ENCODE measurements around the gene USP5.

USP5 gene

DNA sequence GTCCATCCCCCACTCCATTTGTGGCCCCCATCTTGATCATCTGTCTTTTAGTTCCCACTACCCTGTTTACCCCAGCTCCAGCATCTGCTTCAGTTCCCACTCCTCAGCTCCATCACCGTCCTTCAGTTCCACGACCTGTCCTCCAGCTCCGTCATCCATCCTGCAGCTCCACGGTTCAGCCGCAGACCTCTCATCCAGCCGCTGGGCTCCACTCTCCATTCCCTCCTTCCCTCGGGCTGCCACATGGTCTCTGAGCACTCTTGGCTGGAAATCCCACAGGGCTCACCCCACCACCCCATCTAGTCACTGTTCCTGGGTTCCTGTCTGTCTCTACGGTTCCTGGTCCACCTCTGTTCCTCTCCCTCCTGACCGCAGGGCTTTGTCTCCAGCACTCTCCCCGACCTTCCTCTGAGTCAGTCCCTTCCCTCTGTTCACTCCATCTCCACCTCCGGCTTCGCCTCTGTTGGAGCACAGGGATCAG lies 27.0 kb upstream of the USP5 start:
- no peak for DNase-seq (ENCODE audit: low read depth)
- H3K4me3 ChIP-seq (ENCODE audit: low read depth, low read length): no peak overlapping the region
- no peak for TF ChIP-seq MYC (IDR thresholded peaks at IDR 0.05; ENCODE audit: low read depth, low read length)

DNA sequence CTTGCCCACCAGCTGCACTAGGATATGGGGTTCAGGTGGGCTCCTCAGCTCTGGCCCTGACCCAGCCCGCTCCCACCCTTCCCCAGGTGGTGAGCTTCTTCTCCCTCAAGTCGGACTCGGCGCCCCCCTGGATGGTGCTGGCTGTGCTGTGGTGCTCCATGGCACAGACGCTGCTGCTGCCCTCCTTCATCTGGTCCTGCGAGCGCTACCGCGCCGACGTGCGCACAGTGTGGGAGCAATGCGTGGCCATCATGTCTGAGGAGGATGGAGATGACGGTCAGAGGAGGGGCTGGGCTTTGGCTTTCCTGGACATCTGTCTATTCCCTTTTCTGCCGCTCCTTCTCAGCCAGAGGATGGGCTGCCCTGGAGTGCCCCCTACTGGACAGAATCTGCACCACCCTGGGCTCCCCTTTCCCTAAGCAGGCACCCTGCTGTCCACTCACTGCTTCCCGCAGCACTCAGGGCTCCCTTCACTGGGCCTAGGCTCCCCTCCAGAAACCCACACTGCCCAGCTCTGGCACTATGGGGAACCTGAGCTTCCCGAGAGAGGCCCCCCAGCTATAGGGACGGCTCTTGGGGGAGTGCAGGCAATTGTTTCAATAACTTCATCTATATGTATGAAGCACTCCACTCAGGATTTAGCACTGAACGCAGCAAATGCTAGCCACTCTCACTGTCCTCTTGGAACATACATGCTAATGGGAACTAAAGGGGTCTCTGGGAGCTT lies 26.4 kb upstream of the USP5 start:
- peak; percentile 81 for DNase-seq (ENCODE audit: low read depth)
- no peak overlapping the region for H3K4me3 ChIP-seq (ENCODE audit: low read depth, low read length)
- TF ChIP-seq MYC (IDR thresholded peaks at IDR 0.05; ENCODE audit: low read depth, low read length) (peak; percentile 69), POLR2A (IDR thresholded peaks at IDR 0.05; ENCODE audit: extremely low read depth, insufficient read length) (no peak)
- TF ChIP-seq, protein P1, sequence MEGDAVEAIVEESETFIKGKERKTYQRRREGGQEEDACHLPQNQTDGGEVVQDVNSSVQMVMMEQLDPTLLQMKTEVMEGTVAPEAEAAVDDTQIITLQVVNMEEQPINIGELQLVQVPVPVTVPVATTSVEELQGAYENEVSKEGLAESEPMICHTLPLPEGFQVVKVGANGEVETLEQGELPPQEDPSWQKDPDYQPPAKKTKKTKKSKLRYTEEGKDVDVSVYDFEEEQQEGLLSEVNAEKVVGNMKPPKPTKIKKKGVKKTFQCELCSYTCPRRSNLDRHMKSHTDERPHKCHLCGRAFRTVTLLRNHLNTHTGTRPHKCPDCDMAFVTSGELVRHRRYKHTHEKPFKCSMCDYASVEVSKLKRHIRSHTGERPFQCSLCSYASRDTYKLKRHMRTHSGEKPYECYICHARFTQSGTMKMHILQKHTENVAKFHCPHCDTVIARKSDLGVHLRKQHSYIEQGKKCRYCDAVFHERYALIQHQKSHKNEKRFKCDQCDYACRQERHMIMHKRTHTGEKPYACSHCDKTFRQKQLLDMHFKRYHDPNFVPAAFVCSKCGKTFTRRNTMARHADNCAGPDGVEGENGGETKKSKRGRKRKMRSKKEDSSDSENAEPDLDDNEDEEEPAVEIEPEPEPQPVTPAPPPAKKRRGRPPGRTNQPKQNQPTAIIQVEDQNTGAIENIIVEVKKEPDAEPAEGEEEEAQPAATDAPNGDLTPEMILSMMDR (IDR thresholded peaks at IDR 0.05; ENCODE audit: low read depth, low read length): peak; percentile 89
- TF ChIP-seq, protein P2, sequence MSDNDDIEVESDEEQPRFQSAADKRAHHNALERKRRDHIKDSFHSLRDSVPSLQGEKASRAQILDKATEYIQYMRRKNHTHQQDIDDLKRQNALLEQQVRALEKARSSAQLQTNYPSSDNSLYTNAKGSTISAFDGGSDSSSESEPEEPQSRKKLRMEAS (IDR thresholded peaks at IDR 0.05; ENCODE audit: low read depth, low read length): 0 out of 2 replicates have a peak, but pooled peaks have one; percentile 11

DNA sequence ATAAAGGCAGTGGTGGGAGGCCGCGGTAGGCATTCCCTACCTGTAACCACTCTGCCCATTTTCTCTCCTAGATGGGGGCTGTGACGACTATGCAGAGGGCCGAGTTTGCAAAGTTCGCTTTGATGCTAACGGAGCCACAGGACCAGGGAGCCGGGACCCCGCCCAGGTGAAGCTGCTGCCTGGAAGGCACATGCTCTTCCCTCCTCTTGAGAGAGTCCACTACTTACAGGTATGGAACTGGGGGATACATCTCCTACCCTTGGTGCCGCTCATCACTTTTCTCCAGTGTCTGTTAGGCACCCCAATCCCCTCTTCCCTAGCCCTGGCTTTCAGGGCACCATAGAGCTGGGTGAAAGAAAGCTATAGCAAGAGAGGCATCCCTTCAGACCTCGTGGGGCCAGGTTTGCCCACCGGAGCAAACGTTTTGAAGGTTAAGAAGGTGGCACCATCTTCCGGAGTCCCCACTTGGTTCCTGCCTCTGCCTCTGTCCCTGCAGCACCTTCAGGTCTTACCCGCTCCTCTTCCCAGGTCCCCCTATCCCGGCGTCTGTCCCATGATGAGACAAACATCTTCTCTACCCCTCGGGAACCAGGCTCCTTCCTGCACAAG lies 25.7 kb upstream of the USP5 start:
- H3K4me3 ChIP-seq (ENCODE audit: low read depth, low read length): no peak overlapping the region
- TF ChIP-seq POLR2A (IDR thresholded peaks at IDR 0.05; ENCODE audit: extremely low read depth, insufficient read length) (no peak), MYC (IDR thresholded peaks at IDR 0.05; ENCODE audit: low read depth, low read length) (no peak)
- TF ChIP-seq, protein P2 (IDR thresholded peaks at IDR 0.05; ENCODE audit: low read depth, low read length): no peak
- TF ChIP-seq, protein P1 (IDR thresholded peaks at IDR 0.05; ENCODE audit: low read depth, low read length): no peak
- no peak for DNase-seq (ENCODE audit: low read depth)

DNA sequence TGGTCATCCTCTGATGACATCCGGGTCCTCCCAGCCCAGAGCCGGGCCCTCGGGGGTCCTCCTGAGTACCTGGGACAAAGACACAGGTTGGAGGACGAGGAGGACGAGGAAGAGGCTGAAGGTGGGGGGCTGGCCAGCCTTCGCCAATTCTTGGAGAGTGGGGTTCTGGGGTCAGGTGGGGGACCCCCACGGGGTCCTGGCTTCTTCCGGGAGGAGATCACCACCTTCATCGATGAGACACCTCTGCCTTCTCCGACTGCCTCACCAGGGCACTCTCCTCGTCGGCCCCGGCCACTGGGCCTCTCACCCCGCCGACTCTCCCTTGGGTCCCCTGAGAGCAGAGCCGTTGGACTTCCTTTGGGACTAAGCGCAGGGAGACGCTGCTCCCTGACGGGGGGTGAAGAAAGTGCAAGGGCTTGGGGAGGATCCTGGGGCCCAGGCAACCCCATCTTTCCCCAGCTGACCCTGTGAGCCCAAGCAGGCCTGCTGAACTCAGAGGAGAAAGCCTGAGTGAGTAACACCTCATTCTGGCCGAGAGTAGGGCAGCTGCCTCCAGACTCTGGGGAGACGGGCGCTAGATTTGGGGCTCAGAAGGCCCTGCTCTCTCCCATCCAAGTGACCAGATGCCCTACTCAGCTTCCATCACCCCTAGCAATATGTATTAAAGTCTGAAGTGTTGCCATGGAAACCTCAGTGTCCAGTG lies 25.1 kb upstream of the USP5 start:
- no peak overlapping the region for H3K4me3 ChIP-seq (ENCODE audit: low read depth, low read length)
- DNase-seq (ENCODE audit: low read depth): no peak

DNA sequence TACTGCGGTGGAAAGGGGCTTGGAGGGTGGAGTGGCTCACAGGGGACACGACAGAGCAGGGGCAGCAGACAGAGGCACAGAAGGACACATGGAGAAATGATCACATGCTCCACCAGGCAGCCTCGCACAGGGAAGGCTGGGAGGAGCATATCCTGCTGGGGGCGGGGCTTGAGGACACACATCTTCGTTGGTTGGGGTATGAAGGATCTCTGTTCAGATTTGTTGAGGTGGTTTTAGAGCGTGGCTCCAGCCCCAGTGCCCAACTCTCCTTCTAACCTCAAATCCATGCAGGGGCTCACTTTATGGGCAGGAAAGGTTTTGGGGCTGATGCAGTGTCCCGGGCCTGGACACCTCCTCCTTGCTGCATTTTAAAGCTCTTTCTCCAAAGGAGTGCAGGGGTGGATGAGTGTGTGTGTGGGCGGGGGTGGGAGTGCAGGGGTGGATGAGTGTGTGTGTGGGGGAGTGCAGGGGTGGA lies 24.5 kb upstream of the USP5 start:
- no peak overlapping the region for H3K4me3 ChIP-seq (ENCODE audit: low read depth, low read length)
- TF ChIP-seq POLR2A (IDR thresholded peaks at IDR 0.05; ENCODE audit: extremely low read depth, insufficient read length) (no peak), MYC (IDR thresholded peaks at IDR 0.05; ENCODE audit: low read depth, low read length) (no peak)
- TF ChIP-seq, protein P2 (IDR thresholded peaks at IDR 0.05; ENCODE audit: low read depth, low read length): peak; percentile 65
- TF ChIP-seq, protein P1 (IDR thresholded peaks at IDR 0.05; ENCODE audit: low read depth, low read length): no peak
- peak; percentile 63 for DNase-seq (ENCODE audit: low read depth)

More for the DNA sequence above, 25.1 kb upstream of the USP5 start:
- TF ChIP-seq, protein P1 (IDR thresholded peaks at IDR 0.05; ENCODE audit: low read depth, low read length): no peak
- no peak for TF ChIP-seq POLR2A (IDR thresholded peaks at IDR 0.05; ENCODE audit: extremely low read depth, insufficient read length)
- TF ChIP-seq, protein P2 (IDR thresholded peaks at IDR 0.05; ENCODE audit: low read depth, low read length): no peak
- no peak for TF ChIP-seq MYC (IDR thresholded peaks at IDR 0.05; ENCODE audit: low read depth, low read length)

Data from NB4 (cell line).